Measurements from ENCODE around the gene CDYL2. TPM values are rescaled to one million over a fixed set of nuclear protein-coding genes. Genes with fewer than 3 reads are reported as not detected.

CDYL2 gene
- total RNA-seq, 5 donors from 2014 or later (not counting 1 experiment from before 2014, with no cell fraction given), result 15.4 to 45.4 (median 32.1) TPM

- peaks cover 61% of the 10 kb centered on the region for H3K36me3 Mint-ChIP-seq
Measured at GRCh38 chr16:80616362-80616761, 188.0 kb downstream of the CDYL2 start.

GRCh38 chr16:80615735-80616134, 188.7 kb downstream of the CDYL2 start:
- Mint-ChIP-seq H3K4me3 (no peak overlapping the region), H3K9me3 (no peaks in the 10 kb centered on the region), H3K4me1 (no peaks in the 10 kb centered on the region), H3K27ac (no peak overlapping the region), H3K27me3 (no peaks in the 10 kb centered on the region), H3K36me3 (peaks cover 64% of the 10 kb centered on the region)
- ChIA-PET CTCF (no interaction called here), POLR2A (no interaction called here)
- H3K9me3 ChIP-seq, result no peaks in the 10 kb centered on the region
- peaks cover 0 to 3% of the 10 kb centered on the region in 2 donors for H3K36me3 ChIP-seq (ENCODE audit: control insufficient read depth in 2 of 2, extremely low read depth in 1 of 2, insufficient read depth in 1 of 2, low read length in 1 of 2)
- H3K27ac ChIP-seq (ENCODE audit: low read length), result no peak overlapping the region
- H3K4me3 ChIP-seq (ENCODE audit: control insufficient read depth in 1 of 2, extremely low read depth in 1 of 2, low read length in 1 of 2), result no peak overlapping the region
- DNase-seq (no peak), ATAC-seq (replicated peaks in 1 of 4) (no peak)
- no peaks in the 10 kb centered on the region for H3K4me1 ChIP-seq (ENCODE audit: control insufficient read depth in 1 of 2, extremely low read depth in 1 of 2, insufficient read depth in 2 of 2, low read length in 2 of 2)
- 82% methylated on average over 9 of the region's 12 CpGs for whole genome bisulfite sequencing (ENCODE audit: insufficient coverage)
- H3K27me3 ChIP-seq (replicated peaks in 1 of 2; ENCODE audit: control insufficient read depth in 2 of 2, extremely low read depth in 1 of 2, insufficient read depth in 2 of 2, low read length in 1 of 2), result no peaks in the 10 kb centered on the region

More at GRCh38 chr16:80616362-80616761, 188.0 kb downstream of the CDYL2 start:
- no peak overlapping the region for H3K27ac ChIP-seq (ENCODE audit: low read length)
- H3K27me3 ChIP-seq (replicated peaks in 1 of 2; ENCODE audit: control insufficient read depth in 2 of 2, extremely low read depth in 1 of 2, insufficient read depth in 2 of 2, low read length in 1 of 2), result no peaks in the 10 kb centered on the region
- H3K4me3 ChIP-seq (ENCODE audit: control insufficient read depth in 1 of 2, extremely low read depth in 1 of 2, low read length in 1 of 2), result no peak overlapping the region
- peaks cover 0 to 3% of the 10 kb centered on the region in 2 donors for H3K36me3 ChIP-seq (ENCODE audit: control insufficient read depth in 2 of 2, extremely low read depth in 1 of 2, insufficient read depth in 1 of 2, low read length in 1 of 2)
- Mint-ChIP-seq H3K27me3 (no peaks in the 10 kb centered on the region), H3K9me3 (no peaks in the 10 kb centered on the region), H3K4me3 (no peak overlapping the region), H3K4me1 (no peaks in the 10 kb centered on the region), H3K27ac (no peak overlapping the region)
- H3K9me3 ChIP-seq, result no peaks in the 10 kb centered on the region
- ATAC-seq (replicated peaks in 1 of 4) (no peak), DNase-seq (no peak)
- H3K4me1 ChIP-seq (ENCODE audit: control insufficient read depth in 1 of 2, extremely low read depth in 1 of 2, insufficient read depth in 2 of 2, low read length in 2 of 2), result no peaks in the 10 kb centered on the region
- ChIA-PET POLR2A (no interaction called here), CTCF (no interaction called here)
- 94% methylated on average over 3 of the region's 3 CpGs for WGBS (ENCODE audit: insufficient coverage)

- Histone ChIP-seq H3K4me1 (ENCODE audit: control insufficient read depth in 1 of 2, extremely low read depth in 1 of 2, insufficient read depth in 2 of 2, low read length in 2 of 2) (no peaks in the 10 kb centered on the region), H3K27me3 (replicated peaks in 1 of 2; ENCODE audit: control insufficient read depth in 2 of 2, extremely low read depth in 1 of 2, insufficient read depth in 2 of 2, low read length in 1 of 2) (no peaks in the 10 kb centered on the region), H3K4me3 (ENCODE audit: control insufficient read depth in 1 of 2, extremely low read depth in 1 of 2, low read length in 1 of 2) (no peak overlapping the region), H3K36me3 (ENCODE audit: control insufficient read depth in 2 of 2, extremely low read depth in 1 of 2, insufficient read depth in 1 of 2, low read length in 1 of 2) (peaks cover 0 to 3% of the 10 kb centered on the region in 2 donors), H3K9me3 (no peaks in the 10 kb centered on the region), H3K27ac (ENCODE audit: low read length) (no peak overlapping the region)
- ChIA-PET POLR2A (no interaction called here), CTCF (no interaction called here)
- ATAC-seq (replicated peaks in 1 of 4), result no peak
- H3K4me1 Mint-ChIP-seq, result no peaks in the 10 kb centered on the region
- H3K36me3 Mint-ChIP-seq, result peaks cover 65% of the 10 kb centered on the region
- H3K27ac Mint-ChIP-seq, result no peak overlapping the region
- DNase-seq, result no peak
- H3K9me3 Mint-ChIP-seq, result no peaks in the 10 kb centered on the region
- WGBS (ENCODE audit: insufficient coverage), result 97% methylated on average over 7 of the region's 12 CpGs
- H3K4me3 Mint-ChIP-seq, result no peak overlapping the region
- no peaks in the 10 kb centered on the region for H3K27me3 Mint-ChIP-seq
Measured at GRCh38 chr16:80614908-80615671, 189.3 kb downstream of the CDYL2 start.

- H3K27me3 Mint-ChIP-seq, result no peaks in the 10 kb centered on the region
- ChIA-PET CTCF (no interaction called here), POLR2A (no interaction called here)
- Histone ChIP-seq H3K36me3 (ENCODE audit: control insufficient read depth in 2 of 2, extremely low read depth in 1 of 2, insufficient read depth in 1 of 2, low read length in 1 of 2) (no peaks in the 10 kb centered on the region), H3K9me3 (no peaks in the 10 kb centered on the region), H3K4me1 (ENCODE audit: control insufficient read depth in 1 of 2, extremely low read depth in 1 of 2, insufficient read depth in 2 of 2, low read length in 2 of 2) (no peaks in the 10 kb centered on the region), H3K27ac (ENCODE audit: low read length) (no peak overlapping the region), H3K4me3 (ENCODE audit: control insufficient read depth in 1 of 2, extremely low read depth in 1 of 2, low read length in 1 of 2) (no peak overlapping the region), H3K27me3 (replicated peaks in 1 of 2; ENCODE audit: control insufficient read depth in 2 of 2, extremely low read depth in 1 of 2, insufficient read depth in 2 of 2, low read length in 1 of 2) (no peaks in the 10 kb centered on the region)
- H3K36me3 Mint-ChIP-seq, result peaks cover 61% of the 10 kb centered on the region
- no peak for ATAC-seq (replicated peaks in 1 of 4)
- 95% methylated on average over 12 of the region's 13 CpGs for WGBS (ENCODE audit: insufficient coverage)
- DNase-seq, result no peak
- no peak overlapping the region for H3K4me3 Mint-ChIP-seq
- no peak overlapping the region for H3K27ac Mint-ChIP-seq
- no peaks in the 10 kb centered on the region for H3K9me3 Mint-ChIP-seq
- no peaks in the 10 kb centered on the region for H3K4me1 Mint-ChIP-seq
Measured at GRCh38 chr16:80612461-80613017, 191.9 kb downstream of the CDYL2 start.

- H3K27me3 ChIP-seq (replicated peaks in 1 of 2; ENCODE audit: control insufficient read depth in 2 of 2, extremely low read depth in 1 of 2, insufficient read depth in 2 of 2, low read length in 1 of 2), result peaks cover 0 to 3% of the 10 kb centered on the region in 2 experiments
- CTCF ChIA-PET, result no interaction called here
- POLR2A ChIA-PET, result no interaction called here
- WGBS (ENCODE audit: insufficient coverage), result 98% methylated on average over 5 of the region's 11 CpGs
- Mint-ChIP-seq H3K9me3 (peaks cover 0 to 1% (median under 1%) of the 10 kb centered on the region in 3 donors), H3K4me3 (no peak overlapping the region), H3K36me3 (peaks cover 65% of the 10 kb centered on the region), H3K27me3 (no peaks in the 10 kb centered on the region), H3K4me1 (peaks cover 1 to 5% (median 2%) of the 10 kb centered on the region in 3 donors), H3K27ac (no peak overlapping the region)
- ATAC-seq (replicated peaks in 1 of 4) (no peak), DNase-seq (no peak)
- no peak overlapping the region for H3K4me3 ChIP-seq (ENCODE audit: control insufficient read depth in 1 of 2, extremely low read depth in 1 of 2, low read length in 1 of 2)
- H3K4me1 ChIP-seq (ENCODE audit: control insufficient read depth in 1 of 2, extremely low read depth in 1 of 2, insufficient read depth in 2 of 2, low read length in 2 of 2), result peaks cover 0 to 4% of the 10 kb centered on the region in 2 experiments
- no peak overlapping the region for H3K27ac ChIP-seq (ENCODE audit: low read length)
- H3K36me3 ChIP-seq (ENCODE audit: control insufficient read depth in 2 of 2, extremely low read depth in 1 of 2, insufficient read depth in 1 of 2, low read length in 1 of 2), result no peaks in the 10 kb centered on the region
- no peaks in the 10 kb centered on the region for H3K9me3 ChIP-seq
Measured at GRCh38 chr16:80611930-80612327, 192.5 kb downstream of the CDYL2 start.

- peaks cover 0 to 3% of the 10 kb centered on the region in 2 experiments for H3K27me3 ChIP-seq (replicated peaks in 1 of 2; ENCODE audit: control insufficient read depth in 2 of 2, extremely low read depth in 1 of 2, insufficient read depth in 2 of 2, low read length in 1 of 2)
- H3K36me3 ChIP-seq (ENCODE audit: control insufficient read depth in 2 of 2, extremely low read depth in 1 of 2, insufficient read depth in 1 of 2, low read length in 1 of 2), result no peaks in the 10 kb centered on the region
- no peak overlapping the region for H3K4me3 ChIP-seq (ENCODE audit: control insufficient read depth in 1 of 2, extremely low read depth in 1 of 2, low read length in 1 of 2)
- POLR2A ChIA-PET, result no interaction called here
- Mint-ChIP-seq H3K36me3 (peaks cover 67% of the 10 kb centered on the region), H3K4me3 (no peak overlapping the region), H3K27me3 (no peaks in the 10 kb centered on the region), H3K9me3 (peaks cover 4 to 6% (median 6%) of the 10 kb centered on the region in 3 donors), H3K27ac (no peak overlapping the region), H3K4me1 (peaks cover 7 to 11% (median 7%) of the 10 kb centered on the region in 3 donors)
- ATAC-seq (replicated peaks in 1 of 4) (no peak), DNase-seq (no peak)
- CTCF ChIA-PET, result no interaction called here
- H3K9me3 ChIP-seq, result no peaks in the 10 kb centered on the region
- H3K27ac ChIP-seq (ENCODE audit: low read length), result no peak overlapping the region
- WGBS (ENCODE audit: insufficient coverage), result 97% methylated on average over 16 of the region's 16 CpGs
- peaks cover 2 to 10% of the 10 kb centered on the region in 2 experiments for H3K4me1 ChIP-seq (ENCODE audit: control insufficient read depth in 1 of 2, extremely low read depth in 1 of 2, insufficient read depth in 2 of 2, low read length in 2 of 2)
Measured at GRCh38 chr16:80611171-80611929, 193.0 kb downstream of the CDYL2 start.

All from T-cell (primary cell).